ENCODE results near the gene NBEA. TPM values are rescaled to one million over a fixed set of nuclear protein-coding genes. Genes with fewer than 3 reads are reported as not detected.

Gene NBEA
- total RNA-seq, 2 donors from 2014 or later: 17.5 to 24.7 TPM

- DNase-seq (ENCODE audit: low spot score): no peak
- H3K36me3 ChIP-seq: no peaks in the 10 kb centered on the region
- no peaks in the 10 kb centered on the region for H3K27me3 ChIP-seq
- no peak overlapping the region for H3K27ac ChIP-seq
- no peaks in the 10 kb centered on the region for H3K9me3 ChIP-seq
- no peaks in the 10 kb centered on the region for H3K4me1 ChIP-seq
- no peak for TF ChIP-seq CTCF (IDR thresholded peaks at IDR 0.05)
- H3K4me3 ChIP-seq: no peak overlapping the region
Measured at GRCh38 chr13:35146686-35147085, 204.6 kb downstream of the NBEA start.

- TF ChIP-seq CTCF (IDR thresholded peaks at IDR 0.05): peak; percentile 58 to 78
- Histone ChIP-seq H3K4me1 (no peaks in the 10 kb centered on the region), H3K4me3 (no peak overlapping the region), H3K27me3 (no peaks in the 10 kb centered on the region), H3K9me3 (no peaks in the 10 kb centered on the region), H3K36me3 (no peaks in the 10 kb centered on the region), H3K27ac (no peak overlapping the region)
- no peak for DNase-seq (ENCODE audit: low spot score)
Measured at GRCh38 chr13:35157143-35157755, 215.2 kb downstream of the NBEA start.

- H3K4me1 ChIP-seq: no peaks in the 10 kb centered on the region
- TF ChIP-seq CTCF (IDR thresholded peaks at IDR 0.05): no peak
- H3K4me3 ChIP-seq: no peak overlapping the region
- H3K9me3 ChIP-seq: no peaks in the 10 kb centered on the region
- H3K36me3 ChIP-seq: no peaks in the 10 kb centered on the region
- no peak for DNase-seq (ENCODE audit: low spot score)
- no peaks in the 10 kb centered on the region for H3K27me3 ChIP-seq
- no peak overlapping the region for H3K27ac ChIP-seq
Measured at GRCh38 chr13:35159041-35159440, 217.0 kb downstream of the NBEA start.

GRCh38 chr13:35160896-35161295, 218.8 kb downstream of the NBEA start:
- Histone ChIP-seq H3K36me3 (no peaks in the 10 kb centered on the region), H3K27me3 (no peaks in the 10 kb centered on the region), H3K9me3 (no peaks in the 10 kb centered on the region), H3K4me1 (no peaks in the 10 kb centered on the region), H3K27ac (no peak overlapping the region), H3K4me3 (no peak overlapping the region)
- TF ChIP-seq CTCF (IDR thresholded peaks at IDR 0.05): no peak
- DNase-seq (ENCODE audit: low spot score): no peak

GRCh38 chr13:35162420-35162819, 220.3 kb downstream of the NBEA start:
- no peak overlapping the region for H3K27ac ChIP-seq
- H3K4me3 ChIP-seq: no peak overlapping the region
- no peaks in the 10 kb centered on the region for H3K27me3 ChIP-seq
- no peak for DNase-seq (ENCODE audit: low spot score)
- no peaks in the 10 kb centered on the region for H3K9me3 ChIP-seq
- H3K4me1 ChIP-seq: no peaks in the 10 kb centered on the region
- no peak for TF ChIP-seq CTCF (IDR thresholded peaks at IDR 0.05)
- H3K36me3 ChIP-seq: no peaks in the 10 kb centered on the region

GRCh38 chr13:35163674-35164073, 221.6 kb downstream of the NBEA start:
- Histone ChIP-seq H3K4me1 (no peaks in the 10 kb centered on the region), H3K4me3 (no peak overlapping the region), H3K36me3 (no peaks in the 10 kb centered on the region), H3K9me3 (no peaks in the 10 kb centered on the region), H3K27me3 (no peaks in the 10 kb centered on the region), H3K27ac (no peak overlapping the region)
- no peak for TF ChIP-seq CTCF (IDR thresholded peaks at IDR 0.05)
- no peak for DNase-seq (ENCODE audit: low spot score)

Data from right atrium auricular region (tissue), 2 donors.